Measurements from ENCODE around the gene ZNF189.

- TF ChIP-seq EZH2 (IDR thresholded peaks at IDR 0.05; ENCODE audit: borderline replicate concordance, low read depth, low read length, severe bottlenecking) (no peak), CTCF (IDR thresholded peaks at IDR 0.05; ENCODE audit: extremely low read depth in 1 of 2, insufficient read depth in 1 of 2, low read depth in 1 of 2, low read length in 2 of 2) (peak; percentile 54 to 65), FOS (IDR thresholded peaks at IDR 0.05; ENCODE audit: borderline replicate concordance, insufficient read depth, low read length) (no peak), POLR2A (IDR thresholded peaks at IDR 0.05; ENCODE audit: low read depth, low read length) (no peak), POLR2AphosphoS5 (IDR thresholded peaks at IDR 0.05; ENCODE audit: insufficient read depth, low read depth, low read length) (no peak), MYC (IDR thresholded peaks at IDR 0.05; ENCODE audit: low read depth, low read length) (no peak), JUN (IDR thresholded peaks at IDR 0.05; ENCODE audit: borderline replicate concordance, insufficient read depth, insufficient read length, low read depth) (no peak)
- TF ChIP-seq, protein P1, sequence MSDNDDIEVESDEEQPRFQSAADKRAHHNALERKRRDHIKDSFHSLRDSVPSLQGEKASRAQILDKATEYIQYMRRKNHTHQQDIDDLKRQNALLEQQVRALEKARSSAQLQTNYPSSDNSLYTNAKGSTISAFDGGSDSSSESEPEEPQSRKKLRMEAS (IDR thresholded peaks at IDR 0.05; ENCODE audit: insufficient read depth, insufficient read length), result no peak
Observed at GRCh38 chr9:101449071-101449721, 50.5 kb downstream of the ZNF189 start.

All from endothelial cell of umbilical vein (primary cell).